B cell (primary cell): ENCODE measurements around the gene TTC13. TPM values are rescaled to one million over a fixed set of nuclear protein-coding genes. Genes with fewer than 3 reads are reported as not detected.
A peak's percentile ranks its signal among the peaks of the same experiment; 100 is the strongest.

Source experiments
- ATAC-seq: fragments of 200-7000 bp; cut with Tn5 transposase; one replicate; pipeline ENCODE4 v1.10.0; 2021; ENCODE audit warnings: low read depth, mild to moderate bottlenecking, moderate number of reproducible peaks, moderate library complexity
- CTCF ChIA-PET: fragments of 350-600 bp; sonication (Branson Sonifier 250); formaldehyde crosslinking; loops from one replicate; lab custom pipeline; 2021; ENCODE audit warnings: antibody characterized with exemption, inconsistent platforms; lab: Charles Lee
- POLR2A ChIA-PET: fragments of 350-600 bp; sonication (Branson Sonifier 250); formaldehyde crosslinking; loops from one replicate; lab custom pipeline; 2021; ENCODE audit warnings: antibody characterized with exemption; lab: Charles Lee
- DNase-seq: peaks from one replicate; pipeline ENCODE4 v3.0.0; 2013
- H2AFZ ChIP-seq: 2 replicates; pipeline ENCODE4 v1.6.1; 2012; ENCODE audit warnings: mild to moderate bottlenecking, low read depth, low read length; ENCODE audit not compliant: insufficient read depth, poor library complexity, severe bottlenecking
- H3K27ac ChIP-seq, 2 donors: 1 replicate in 1 of 2; 2 replicates in 1 of 2; pipeline ENCODE4 v1.5.1; 2012 to 2013; ENCODE audit warnings: low read length in 2 of 2, mild to moderate bottlenecking in 2 of 2, moderate library complexity in 1 of 2
- H3K27me3 ChIP-seq, 4 experiments: fragments of 200-600 bp in 1 of 4; sonication (generic) in 1 of 4; replicated peaks in 1 of 4; 1 replicate in 2 of 4; 2 replicates in 2 of 4; pipeline versions ENCODE4 v1.6.1 to v1.7.0; 2013 to 2016; ENCODE audit warnings: low read length in 3 of 4, mild to moderate bottlenecking in 2 of 4, mixed read lengths in 1 of 4, moderate library complexity in 1 of 4; ENCODE audit not compliant: insufficient read depth in 4 of 4, control insufficient read depth in 3 of 4; ENCODE audit errors: control extremely low read depth in 1 of 4
- H3K36me3 ChIP-seq, 2 experiments: replicated peaks in 1 of 2; 1 replicate in 1 of 2; 2 replicates in 1 of 2; pipeline versions ENCODE4 v1.6.1 to v1.7.1; 2013; ENCODE audit warnings: low read length in 1 of 2; ENCODE audit not compliant: insufficient read depth in 2 of 2, control insufficient read depth in 1 of 2; ENCODE audit errors: control extremely low read depth in 1 of 2, extremely low read depth in 1 of 2
- H3K4me1 ChIP-seq, 2 donors: fragments of 200-600 bp in 1 of 2; sonication (generic) in 1 of 2; 1 replicate in 1 of 2; 2 replicates in 1 of 2; pipeline versions ENCODE4 v1.5.1 to v1.6.1; 2013 to 2017; ENCODE audit warnings: low read length in 2 of 2; ENCODE audit not compliant: control insufficient read depth in 2 of 2, insufficient read depth in 2 of 2
- H3K4me2 ChIP-seq: replicated peaks from 2 replicates; pipeline ENCODE3; 2012; ENCODE audit warnings: mild to moderate bottlenecking, low read depth, low read length; ENCODE audit not compliant: poor library complexity, severe bottlenecking
- H3K4me3 ChIP-seq, 5 experiments: fragments of 200-600 bp in 1 of 5; sonication (generic) in 1 of 5; 1 replicate in 3 of 5; 2 replicates in 2 of 5; pipeline versions ENCODE4 v1.5.1 to v1.7.0; 2011 to 2016; ENCODE audit warnings: low read length in 4 of 5, mild to moderate bottlenecking in 4 of 5, low read depth in 2 of 5, control low read depth in 1 of 5, moderate library complexity in 1 of 5; ENCODE audit not compliant: insufficient read depth in 1 of 5; ENCODE audit errors: control extremely low read depth in 1 of 5, extremely low read depth in 1 of 5
- H3K79me2 ChIP-seq: fragments of 200-600 bp; sonication (generic); one replicate; pipeline ENCODE4 v1.6.0; 2016; ENCODE audit warnings: low read length; ENCODE audit not compliant: control insufficient read depth, insufficient read depth
- H3K9ac ChIP-seq: fragments of 200-600 bp; sonication (generic); 2 replicates; pipeline ENCODE4 v1.6.1; 2017; ENCODE audit warnings: mild to moderate bottlenecking, low read length, moderate library complexity
- H3K9me3 ChIP-seq, 3 donors: one replicate each; pipeline versions ENCODE4 v1.6.1 to v1.7.1; 2013; ENCODE audit warnings: low read length in 2 of 3; ENCODE audit not compliant: control insufficient read depth in 2 of 3, insufficient read depth in 1 of 3; ENCODE audit errors: control extremely low read depth in 1 of 3
- H4K20me1 ChIP-seq: 2 replicates; pipeline ENCODE4 v1.6.0; 2012; ENCODE audit warnings: mild to moderate bottlenecking, low read length; ENCODE audit not compliant: insufficient read depth, control insufficient read depth, poor library complexity, severe bottlenecking
- H3K27ac Mint-ChIP-seq: one replicate; pipeline ENCODE4 v1.8.0; 2021; ENCODE audit warnings: mixed read lengths
- H3K27me3 Mint-ChIP-seq: one replicate; pipeline ENCODE4 v1.8.0; 2021; ENCODE audit warnings: mixed read lengths
- H3K4me1 Mint-ChIP-seq: one replicate; pipeline ENCODE4 v1.8.0; 2021; ENCODE audit warnings: mixed read lengths
- H3K4me3 Mint-ChIP-seq: one replicate; pipeline ENCODE4 v1.8.0; 2021; ENCODE audit warnings: mixed read lengths
- H3K9me3 Mint-ChIP-seq: one replicate; pipeline ENCODE4 v1.8.0; 2022; ENCODE audit warnings: mixed read lengths; ENCODE audit not compliant: insufficient read depth
- EZH2 ChIP-seq: IDR thresholded peaks from 2 replicates; pipeline ENCODE4 v1.6.1; 2012; ENCODE audit warnings: borderline replicate concordance, low read depth, mild to moderate bottlenecking, moderate library complexity, low read length; ENCODE audit not compliant: insufficient read depth, poor library complexity, severe bottlenecking
- WGBS: methylation state at CpG from one replicate; pipeline ENCODE4 v1.1.5; 2013; ENCODE audit warnings: missing lambda C conversion rate; ENCODE audit not compliant: insufficient coverage; 5-methylcytosine and 5-hydroxymethylcytosine counted together
- intact Hi-C: fragments of 100-400 bp; cut with micrococcal nuclease; formaldehyde crosslinking; loops from one replicate; pipeline ENCODE4 v1.10.0; 2022
- polyA plus RNA-seq: library from polyadenylated mRNA; depleted of rRNA; stranded (reverse); fragments of >200 nt; gene quantifications from 2 replicates; pipeline ENCODE4 v1.2.3, GENCODE V29; 2012
- total RNA-seq, 2 donors: library from RNA; stranded (reverse); fragments of 120-200 nt in 1 of 2; gene quantifications; 1 replicate in 1 of 2; 2 replicates in 1 of 2; pipeline versions ENCODE4 v1.2.3 to v1.2.4, GENCODE V29; 2013 to 2022
- TF ChIP-seq, protein P1 (sequence below): fragments of 200-600 bp; IDR thresholded peaks from one replicate; pipeline ENCODE4 v1.8.0; 2022; ENCODE audit warnings: antibody characterized with exemption, mild to moderate bottlenecking

Gene TTC13
- total and polyA plus RNA-seq, 2 donors (not counting 1 experiment from before 2014, with no cell fraction given), result 33.9 to 55.0 TPM

DNA sequence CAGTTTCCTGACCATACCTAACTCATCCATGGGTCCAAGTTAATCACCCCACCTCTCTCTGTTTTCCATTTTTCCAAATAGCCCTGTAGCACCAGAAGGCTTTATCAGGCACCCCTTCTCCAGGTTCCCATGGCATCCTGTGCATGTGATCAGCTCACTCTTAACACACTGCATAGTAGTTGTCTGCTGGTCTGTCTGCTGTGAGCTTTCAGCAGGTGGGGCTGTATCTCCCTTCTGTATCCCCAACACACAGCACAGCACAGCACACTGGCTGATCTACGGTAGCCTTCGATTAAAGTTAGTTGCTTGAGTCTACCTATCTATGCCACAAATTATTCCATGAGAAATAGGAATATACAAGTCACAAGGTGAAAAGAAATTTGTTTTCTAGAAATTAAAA lies 56.0 kb downstream of the TTC13 start:
- no peak for DNase-seq
- no peak overlapping the region for H2AFZ ChIP-seq
- CTCF ChIA-PET, result interaction anchor here (0.7 to 3.4 kb wide), 2 partner anchors 11 to 56 kb away, joined by 3 to 14 read pairs; partner anchors contain the start of genes ARV1 and TTC13
- H3K4me3 ChIP-seq, result no peak overlapping the region
- WGBS, result no CpG with 5 or more reads among the region's 2 CpGs
- no peaks in the 10 kb centered on the region for H3K9me3 Mint-ChIP-seq
- H3K27ac ChIP-seq, result no peak overlapping the region
- peaks cover 3 to 87% of the 10 kb centered on the region in 2 experiments for H3K36me3 ChIP-seq
- POLR2A ChIA-PET, result no interaction called here
- intact Hi-C loops, result no loop called here
- H3K27me3 ChIP-seq, result no peaks in the 10 kb centered on the region
- H3K4me3 Mint-ChIP-seq, result no peak overlapping the region
- ATAC-seq, result no peak
- H3K27ac Mint-ChIP-seq, result no peak overlapping the region
- H3K9me3 ChIP-seq, result no peaks in the 10 kb centered on the region
- H3K4me1 Mint-ChIP-seq, result no peaks in the 10 kb centered on the region
- H3K9ac ChIP-seq, result no peak overlapping the region
- H3K79me2 ChIP-seq, result no peaks in the 10 kb centered on the region
- no peaks in the 10 kb centered on the region for H3K4me1 ChIP-seq
- no peaks in the 10 kb centered on the region for H4K20me1 ChIP-seq
- TF ChIP-seq EZH2, result no peak
- TF ChIP-seq, protein P1, sequence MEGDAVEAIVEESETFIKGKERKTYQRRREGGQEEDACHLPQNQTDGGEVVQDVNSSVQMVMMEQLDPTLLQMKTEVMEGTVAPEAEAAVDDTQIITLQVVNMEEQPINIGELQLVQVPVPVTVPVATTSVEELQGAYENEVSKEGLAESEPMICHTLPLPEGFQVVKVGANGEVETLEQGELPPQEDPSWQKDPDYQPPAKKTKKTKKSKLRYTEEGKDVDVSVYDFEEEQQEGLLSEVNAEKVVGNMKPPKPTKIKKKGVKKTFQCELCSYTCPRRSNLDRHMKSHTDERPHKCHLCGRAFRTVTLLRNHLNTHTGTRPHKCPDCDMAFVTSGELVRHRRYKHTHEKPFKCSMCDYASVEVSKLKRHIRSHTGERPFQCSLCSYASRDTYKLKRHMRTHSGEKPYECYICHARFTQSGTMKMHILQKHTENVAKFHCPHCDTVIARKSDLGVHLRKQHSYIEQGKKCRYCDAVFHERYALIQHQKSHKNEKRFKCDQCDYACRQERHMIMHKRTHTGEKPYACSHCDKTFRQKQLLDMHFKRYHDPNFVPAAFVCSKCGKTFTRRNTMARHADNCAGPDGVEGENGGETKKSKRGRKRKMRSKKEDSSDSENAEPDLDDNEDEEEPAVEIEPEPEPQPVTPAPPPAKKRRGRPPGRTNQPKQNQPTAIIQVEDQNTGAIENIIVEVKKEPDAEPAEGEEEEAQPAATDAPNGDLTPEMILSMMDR, result no peak
- no peaks in the 10 kb centered on the region for H3K27me3 Mint-ChIP-seq
- H3K4me2 ChIP-seq, result no peak overlapping the region

DNA sequence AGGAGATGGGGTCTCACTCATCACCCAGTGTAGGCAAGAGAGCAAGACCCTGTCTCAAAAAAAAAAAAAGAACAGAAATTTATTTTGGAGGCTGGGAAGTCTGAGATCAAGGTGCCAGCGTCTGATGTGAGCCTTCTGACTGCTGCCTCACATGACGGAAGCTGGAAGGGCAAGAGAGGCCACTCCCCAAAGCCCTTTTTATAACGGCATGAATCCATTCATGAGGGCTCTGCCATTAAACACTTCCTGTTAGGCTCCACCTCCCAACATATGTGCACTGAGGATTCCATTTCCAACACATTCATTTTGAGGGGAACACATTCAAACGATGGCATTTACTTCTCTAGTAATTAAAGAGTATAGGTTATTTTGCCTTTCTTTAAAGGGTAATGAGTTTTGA lies 59.5 kb downstream of the TTC13 start:
- Mint-ChIP-seq H3K27ac (peak overlapping the region; percentile 10), H3K9me3 (no peaks in the 10 kb centered on the region), H3K4me1 (no peaks in the 10 kb centered on the region), H3K4me3 (no peak overlapping the region), H3K27me3 (no peaks in the 10 kb centered on the region)
- 72% methylated on average over 3 of the region's 4 CpGs for WGBS
- H3K4me1 ChIP-seq, result no peaks in the 10 kb centered on the region
- intact Hi-C loops, result no loop called here
- CTCF ChIA-PET, result interaction anchor here (0.7 to 2.3 kb wide), 7 partner anchors 12 to 292 kb away, joined by 3 to 12 read pairs (median 7); no protein-coding TSS in a partner anchor
- POLR2A ChIA-PET, result no interaction called here
- no peaks in the 10 kb centered on the region for H3K9me3 ChIP-seq
- no peak overlapping the region for H3K9ac ChIP-seq
- H4K20me1 ChIP-seq, result no peaks in the 10 kb centered on the region
- no peak for TF ChIP-seq EZH2
- TF ChIP-seq, protein P1, result no peak
- no peak overlapping the region for H3K4me2 ChIP-seq
- DNase-seq (no peak), ATAC-seq (no peak)
- H3K4me3 ChIP-seq, result no peak overlapping the region
- H3K27ac ChIP-seq, result no peak overlapping the region
- no peaks in the 10 kb centered on the region for H3K27me3 ChIP-seq
- peaks cover 0 to 80% of the 10 kb centered on the region in 2 experiments for H3K36me3 ChIP-seq
- no peaks in the 10 kb centered on the region for H3K79me2 ChIP-seq
- no peak overlapping the region for H2AFZ ChIP-seq
